ENCODE measurements around the gene FAM53B. TPM values are rescaled to one million over a fixed set of nuclear protein-coding genes. Genes with fewer than 3 reads are reported as not detected.

FAM53B gene
- total RNA-seq, 1 donor from 2014 or later: 53.4 TPM

- H3K27ac ChIP-seq (replicated peaks): peak overlapping the region; percentile 92
These were observed 46.2 kb downstream of the FAM53B start for GRCh38 chr10:124697837-124698544.

DNA sequence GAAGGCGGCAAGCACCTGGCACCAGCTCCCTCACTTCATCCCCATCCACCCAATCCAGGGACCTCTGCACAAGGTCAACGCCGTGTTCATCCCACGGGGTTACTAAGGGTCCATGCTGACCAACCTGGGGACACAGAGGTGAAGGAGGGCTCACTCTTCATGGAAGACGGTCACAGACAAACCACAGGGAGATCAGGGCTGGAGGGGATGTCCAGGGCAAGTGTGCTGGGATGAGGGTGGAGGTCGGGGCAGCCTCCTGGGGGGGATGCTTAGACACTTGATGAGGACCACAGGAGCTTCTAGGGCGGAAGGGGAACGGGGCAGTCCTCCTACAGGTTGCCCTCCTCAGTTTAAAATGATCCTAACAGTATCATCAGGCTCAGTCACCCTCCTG is 46.7 kb downstream of the FAM53B start:
- intact Hi-C loops (cut with micrococcal nuclease): no loop called here
- Histone ChIP-seq H3K36me3 (peaks cover 20% of the 10 kb centered on the region), H3K27me3 (ENCODE audit: low read depth) (no peaks in the 10 kb centered on the region), H3K4me3 (no peak overlapping the region), H3K4me1 (peaks cover 100% of the 10 kb centered on the region), H3K27ac (replicated peaks) (peak overlapping the region; percentile 92), H3K9me3 (replicated peaks) (no peaks in the 10 kb centered on the region)
- TF ChIP-seq CTCF (IDR thresholded peaks at IDR 0.05; ENCODE audit: borderline replicate concordance): no peak
- DNase-seq: no peak

More at GRCh38 chr10:124697837-124698544, 46.2 kb downstream of the FAM53B start:
- Histone ChIP-seq H3K4me3 (no peak overlapping the region), H3K36me3 (peaks cover 20% of the 10 kb centered on the region), H3K4me1 (peaks cover 100% of the 10 kb centered on the region), H3K9me3 (replicated peaks) (no peaks in the 10 kb centered on the region), H3K27me3 (ENCODE audit: low read depth) (no peaks in the 10 kb centered on the region)
- DNase-seq: no peak
- intact Hi-C loops (cut with micrococcal nuclease): no loop called here
- no peak for TF ChIP-seq CTCF (IDR thresholded peaks at IDR 0.05; ENCODE audit: borderline replicate concordance)

GRCh38 chr10:124696446-124697392 is 47.5 kb downstream of the FAM53B start:
- peaks cover 20% of the 10 kb centered on the region for H3K36me3 ChIP-seq
- no peak overlapping the region for H3K4me3 ChIP-seq
- TF ChIP-seq CTCF (IDR thresholded peaks at IDR 0.05; ENCODE audit: borderline replicate concordance): no peak
- H3K4me1 ChIP-seq: peaks cover 100% of the 10 kb centered on the region
- H3K27me3 ChIP-seq (ENCODE audit: low read depth): no peaks in the 10 kb centered on the region
- H3K27ac ChIP-seq (replicated peaks): peak overlapping the region; percentile 92
- intact Hi-C loops (cut with micrococcal nuclease): no loop called here
- no peak for DNase-seq
- no peaks in the 10 kb centered on the region for H3K9me3 ChIP-seq (replicated peaks)

- H3K4me1 ChIP-seq: peaks cover 98% of the 10 kb centered on the region
- intact Hi-C loops (cut with micrococcal nuclease): no loop called here
- H3K36me3 ChIP-seq: peaks cover 26% of the 10 kb centered on the region
- no peaks in the 10 kb centered on the region for H3K27me3 ChIP-seq (ENCODE audit: low read depth)
- H3K9me3 ChIP-seq (replicated peaks): no peaks in the 10 kb centered on the region
- H3K4me3 ChIP-seq: no peak overlapping the region
- H3K27ac ChIP-seq (replicated peaks): peak overlapping the region; percentile 92
- no peak for DNase-seq
- no peak for TF ChIP-seq CTCF (IDR thresholded peaks at IDR 0.05; ENCODE audit: borderline replicate concordance)
These were observed 48.9 kb downstream of the FAM53B start for GRCh38 chr10:124695259-124695658.

DNA sequence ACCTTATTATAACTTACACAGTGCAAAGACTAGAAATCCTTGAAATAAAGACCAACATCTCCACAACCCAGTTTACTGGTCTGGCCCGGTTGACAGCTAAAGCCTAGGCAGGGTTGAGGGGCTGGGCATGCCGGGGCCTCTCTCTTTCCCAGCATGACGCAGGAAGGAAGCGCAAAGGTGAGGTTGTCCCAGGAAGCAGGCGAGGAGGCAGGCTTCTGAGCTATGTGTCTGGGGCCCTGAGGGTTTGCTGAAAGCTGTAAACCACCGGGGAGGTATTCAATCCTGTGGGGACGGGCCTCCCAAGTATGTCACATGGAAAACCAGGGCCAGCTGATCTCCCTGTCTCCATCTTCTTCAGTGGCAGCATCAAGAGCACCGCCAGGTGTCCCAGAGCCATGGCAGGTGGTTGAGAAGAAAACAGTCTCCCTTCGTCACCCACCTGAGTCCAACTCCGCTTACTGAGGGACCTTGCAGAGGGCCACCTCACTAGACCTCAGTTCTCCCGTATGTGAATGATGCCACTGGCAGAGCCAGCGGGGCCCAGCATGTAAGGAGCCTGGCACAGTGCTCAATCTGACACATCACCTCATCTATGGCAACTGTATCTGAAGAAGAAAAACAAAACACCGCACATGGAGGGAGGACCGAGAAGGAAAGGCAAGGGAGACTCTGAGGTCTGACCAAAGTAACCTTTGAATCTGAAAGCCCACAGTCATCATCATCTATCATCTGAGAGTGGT is 49.5 kb downstream of the FAM53B start:
- H3K36me3 ChIP-seq: peaks cover 29% of the 10 kb centered on the region
- no peaks in the 10 kb centered on the region for H3K27me3 ChIP-seq (ENCODE audit: low read depth)
- TF ChIP-seq CTCF (IDR thresholded peaks at IDR 0.05; ENCODE audit: borderline replicate concordance): no peak
- H3K4me1 ChIP-seq: peaks cover 98% of the 10 kb centered on the region
- intact Hi-C loops (cut with micrococcal nuclease): no loop called here
- H3K9me3 ChIP-seq (replicated peaks): no peaks in the 10 kb centered on the region
- no peak for DNase-seq
- H3K27ac ChIP-seq (replicated peaks): peak overlapping the region; percentile 92
- H3K4me3 ChIP-seq: no peak overlapping the region
